WERI-Rb-1 (cell line): Measurements from ENCODE around the gene PFKL.
A peak's percentile ranks its signal among the peaks of the same experiment; 100 is the strongest.

Source experiments
- DNase-seq: peaks from one replicate; pipeline ENCODE4 v3.0.0-alpha.2; 2020
- H3K27ac ChIP-seq: fragments of 250-450 bp; sonication (Bioruptor Pico); 2 replicates; pipeline ENCODE4 v1.5.1; 2020; ENCODE audit warnings: mild to moderate bottlenecking, moderate library complexity
- H3K27me3 ChIP-seq: fragments of 250-450 bp; sonication (Bioruptor Pico); 2 replicates; pipeline ENCODE4 v1.5.1; 2021; ENCODE audit warnings: mild to moderate bottlenecking, low read depth, moderate library complexity; ENCODE audit not compliant: insufficient read depth, severe bottlenecking
- H3K36me3 ChIP-seq: fragments of 250-450 bp; sonication (Bioruptor Pico); 2 replicates; pipeline ENCODE4 v1.5.1; 2020; ENCODE audit warnings: mild to moderate bottlenecking, moderate library complexity
- H3K4me3 ChIP-seq: 2 replicates; pipeline ENCODE4 v1.5.1; 2011; ENCODE audit warnings: low read depth, mild to moderate bottlenecking, control low read depth, low read length
- H3K9me3 ChIP-seq: fragments of 250-450 bp; sonication (Bioruptor Pico); 2 replicates; pipeline ENCODE4 v1.5.1; 2021; ENCODE audit warnings: mild to moderate bottlenecking, moderate library complexity; ENCODE audit not compliant: severe bottlenecking
- TF ChIP-seq, protein P1 (sequence below): IDR thresholded peaks from 2 replicates; pipeline ENCODE4 v1.5.1; 2011; ENCODE audit warnings: low read depth, mild to moderate bottlenecking, control low read depth, inconsistent platforms, low read length

The PFKL gene

DNA sequence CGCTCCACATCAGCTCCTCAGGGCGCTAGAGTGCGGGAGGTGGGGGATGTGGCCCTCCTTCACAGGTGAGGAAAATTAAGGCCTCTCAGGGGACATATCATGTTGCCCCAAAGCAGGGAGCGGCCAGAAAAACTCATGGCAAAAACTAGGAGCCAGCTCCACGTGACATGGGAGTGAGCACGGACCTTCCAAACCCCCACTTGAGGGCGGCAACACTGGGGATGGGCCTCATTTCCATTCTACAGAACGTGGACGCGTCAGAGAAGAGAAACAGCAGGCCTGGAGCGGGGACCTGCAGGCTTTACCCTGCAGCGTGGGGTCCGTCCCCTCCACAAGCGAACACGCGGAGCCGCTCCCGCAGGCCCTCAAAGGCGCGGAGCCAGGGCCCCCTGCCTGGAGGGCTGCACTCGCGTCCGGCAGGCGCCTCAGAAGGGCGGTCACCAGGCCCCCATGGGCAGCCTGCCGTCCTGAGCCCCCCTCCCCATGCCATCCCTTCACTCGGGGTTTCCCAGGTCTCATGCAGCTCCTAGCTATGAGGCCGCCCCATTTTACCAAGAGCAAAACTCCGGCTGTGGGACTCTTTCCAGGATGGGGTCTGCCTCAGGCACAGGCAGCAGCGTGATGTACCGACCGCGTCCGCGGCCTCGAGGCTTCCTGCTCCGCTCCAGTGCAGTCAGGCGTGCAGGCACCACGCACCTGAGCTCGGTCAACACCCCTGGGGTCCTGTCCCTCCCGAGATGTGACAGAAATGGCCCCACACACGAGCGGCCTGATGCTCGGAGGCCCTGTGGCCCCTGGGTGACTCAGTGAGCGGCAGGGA lies 33.9 kb downstream of the PFKL start:
- Histone ChIP-seq H3K27me3 (no peaks in the 10 kb centered on the region), H3K4me3 (no peak overlapping the region), H3K9me3 (no peaks in the 10 kb centered on the region), H3K36me3 (peaks cover 9% of the 10 kb centered on the region), H3K27ac (no peak overlapping the region)
- DNase-seq: no peak
- TF ChIP-seq, protein P1, sequence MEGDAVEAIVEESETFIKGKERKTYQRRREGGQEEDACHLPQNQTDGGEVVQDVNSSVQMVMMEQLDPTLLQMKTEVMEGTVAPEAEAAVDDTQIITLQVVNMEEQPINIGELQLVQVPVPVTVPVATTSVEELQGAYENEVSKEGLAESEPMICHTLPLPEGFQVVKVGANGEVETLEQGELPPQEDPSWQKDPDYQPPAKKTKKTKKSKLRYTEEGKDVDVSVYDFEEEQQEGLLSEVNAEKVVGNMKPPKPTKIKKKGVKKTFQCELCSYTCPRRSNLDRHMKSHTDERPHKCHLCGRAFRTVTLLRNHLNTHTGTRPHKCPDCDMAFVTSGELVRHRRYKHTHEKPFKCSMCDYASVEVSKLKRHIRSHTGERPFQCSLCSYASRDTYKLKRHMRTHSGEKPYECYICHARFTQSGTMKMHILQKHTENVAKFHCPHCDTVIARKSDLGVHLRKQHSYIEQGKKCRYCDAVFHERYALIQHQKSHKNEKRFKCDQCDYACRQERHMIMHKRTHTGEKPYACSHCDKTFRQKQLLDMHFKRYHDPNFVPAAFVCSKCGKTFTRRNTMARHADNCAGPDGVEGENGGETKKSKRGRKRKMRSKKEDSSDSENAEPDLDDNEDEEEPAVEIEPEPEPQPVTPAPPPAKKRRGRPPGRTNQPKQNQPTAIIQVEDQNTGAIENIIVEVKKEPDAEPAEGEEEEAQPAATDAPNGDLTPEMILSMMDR: no peak

DNA sequence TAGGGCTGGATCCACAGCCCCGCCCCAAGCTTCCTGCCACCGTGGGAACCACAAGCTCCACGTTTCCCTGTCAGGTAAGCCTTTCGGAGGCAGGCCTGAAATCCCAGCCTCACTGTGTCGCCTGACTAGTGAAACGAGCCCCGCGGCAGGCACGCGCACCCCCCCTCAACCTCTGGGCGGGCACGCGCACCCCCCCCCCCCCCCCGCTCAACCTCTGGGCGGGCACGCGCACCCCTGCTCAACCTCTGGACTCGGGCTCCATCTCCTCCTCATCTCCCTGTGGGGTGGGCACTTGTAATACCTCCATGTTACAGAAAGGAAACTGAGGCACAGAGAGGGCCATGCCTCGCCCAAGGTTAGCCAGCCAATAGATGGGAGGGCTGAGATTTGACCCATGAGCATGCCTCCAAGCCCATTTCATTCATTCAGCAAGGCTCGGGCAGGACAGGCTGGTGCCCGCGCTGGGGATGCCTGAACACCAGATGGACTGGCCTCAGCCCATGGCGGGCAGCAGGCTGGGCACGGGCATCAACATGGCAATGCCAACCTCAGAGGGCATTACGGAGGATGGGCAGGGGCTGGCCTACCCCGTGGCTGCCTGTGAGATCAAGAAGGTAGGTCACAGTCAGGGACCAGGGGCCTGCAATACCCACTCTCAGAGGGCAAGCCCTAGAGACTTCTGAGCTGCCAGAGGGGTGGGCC lies 34.6 kb downstream of the PFKL start:
- no peak overlapping the region for H3K4me3 ChIP-seq
- H3K27ac ChIP-seq: no peak overlapping the region
- TF ChIP-seq, protein P1: no peak
- H3K27me3 ChIP-seq: no peaks in the 10 kb centered on the region
- no peaks in the 10 kb centered on the region for H3K9me3 ChIP-seq
- H3K36me3 ChIP-seq: peaks cover 9% of the 10 kb centered on the region
- no peak for DNase-seq

DNA sequence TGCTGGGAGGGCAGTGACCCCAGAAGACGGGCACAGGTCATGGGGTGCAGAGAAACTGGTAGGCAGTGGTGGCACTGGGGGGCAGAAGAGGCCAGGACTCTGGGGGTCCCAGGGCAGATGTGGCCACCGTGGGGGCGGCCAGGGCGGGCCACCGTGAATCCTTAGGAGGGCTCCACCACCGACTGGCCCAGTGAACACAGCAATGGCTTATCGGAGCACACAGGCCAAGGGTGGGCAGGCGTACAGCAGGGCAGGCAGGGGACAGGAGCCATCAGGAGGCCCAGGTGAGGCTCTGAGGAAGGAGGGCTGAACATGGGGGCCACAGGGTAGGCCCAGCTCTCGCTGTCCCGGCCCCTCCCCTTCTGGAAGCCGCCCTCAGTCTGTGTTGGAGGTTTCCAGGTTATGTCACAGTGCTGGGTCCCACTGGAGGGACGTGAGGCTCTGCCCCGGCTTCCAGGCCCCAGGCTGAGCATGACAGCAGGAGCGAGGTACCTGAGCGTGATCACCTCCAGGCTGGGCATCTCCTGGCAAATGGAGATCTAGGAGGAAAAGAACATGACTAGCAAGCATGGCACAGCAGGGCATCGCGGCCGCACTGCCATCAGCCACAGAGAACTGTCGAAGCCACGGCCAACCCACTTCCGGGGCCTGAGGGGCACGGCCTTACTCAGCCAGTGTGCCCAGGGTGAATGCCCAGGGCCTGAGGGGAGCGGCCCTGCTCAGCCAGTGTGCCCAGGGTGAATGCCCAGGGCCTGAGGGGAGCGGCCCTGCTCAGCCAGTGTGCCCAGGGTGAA lies 35.6 kb downstream of the PFKL start:
- TF ChIP-seq, protein P1: no peak

DNA sequence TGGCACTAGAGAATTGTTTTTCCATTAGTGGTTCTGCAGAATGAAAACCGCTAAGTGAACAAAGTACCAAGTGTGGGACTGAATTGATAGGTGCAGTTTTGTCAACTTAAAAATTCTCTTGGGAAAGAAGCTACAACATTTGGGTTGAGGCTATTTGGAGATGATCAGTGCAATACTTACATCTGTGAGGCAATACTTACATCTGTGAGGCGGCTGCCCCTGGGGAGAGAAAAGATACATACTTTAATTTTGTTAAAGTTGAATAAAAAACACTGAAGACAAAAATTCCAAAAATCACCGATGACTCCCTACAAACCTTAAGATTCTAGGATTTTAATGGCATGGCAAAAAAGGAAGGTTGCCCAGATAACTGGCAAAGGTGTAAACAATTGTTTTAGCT lies 37.6 kb downstream of the PFKL start:
- Histone ChIP-seq H3K4me3 (no peak overlapping the region), H3K27me3 (no peaks in the 10 kb centered on the region), H3K27ac (no peak overlapping the region), H3K9me3 (no peaks in the 10 kb centered on the region), H3K36me3 (peaks cover 9% of the 10 kb centered on the region)
- no peak for DNase-seq
- TF ChIP-seq, protein P1: no peak

More for the DNA sequence above, 35.6 kb downstream of the PFKL start:
- Histone ChIP-seq H3K27ac (no peak overlapping the region), H3K27me3 (no peaks in the 10 kb centered on the region), H3K36me3 (peaks cover 9% of the 10 kb centered on the region), H3K4me3 (no peak overlapping the region), H3K9me3 (no peaks in the 10 kb centered on the region)
- no peak for DNase-seq

DNA sequence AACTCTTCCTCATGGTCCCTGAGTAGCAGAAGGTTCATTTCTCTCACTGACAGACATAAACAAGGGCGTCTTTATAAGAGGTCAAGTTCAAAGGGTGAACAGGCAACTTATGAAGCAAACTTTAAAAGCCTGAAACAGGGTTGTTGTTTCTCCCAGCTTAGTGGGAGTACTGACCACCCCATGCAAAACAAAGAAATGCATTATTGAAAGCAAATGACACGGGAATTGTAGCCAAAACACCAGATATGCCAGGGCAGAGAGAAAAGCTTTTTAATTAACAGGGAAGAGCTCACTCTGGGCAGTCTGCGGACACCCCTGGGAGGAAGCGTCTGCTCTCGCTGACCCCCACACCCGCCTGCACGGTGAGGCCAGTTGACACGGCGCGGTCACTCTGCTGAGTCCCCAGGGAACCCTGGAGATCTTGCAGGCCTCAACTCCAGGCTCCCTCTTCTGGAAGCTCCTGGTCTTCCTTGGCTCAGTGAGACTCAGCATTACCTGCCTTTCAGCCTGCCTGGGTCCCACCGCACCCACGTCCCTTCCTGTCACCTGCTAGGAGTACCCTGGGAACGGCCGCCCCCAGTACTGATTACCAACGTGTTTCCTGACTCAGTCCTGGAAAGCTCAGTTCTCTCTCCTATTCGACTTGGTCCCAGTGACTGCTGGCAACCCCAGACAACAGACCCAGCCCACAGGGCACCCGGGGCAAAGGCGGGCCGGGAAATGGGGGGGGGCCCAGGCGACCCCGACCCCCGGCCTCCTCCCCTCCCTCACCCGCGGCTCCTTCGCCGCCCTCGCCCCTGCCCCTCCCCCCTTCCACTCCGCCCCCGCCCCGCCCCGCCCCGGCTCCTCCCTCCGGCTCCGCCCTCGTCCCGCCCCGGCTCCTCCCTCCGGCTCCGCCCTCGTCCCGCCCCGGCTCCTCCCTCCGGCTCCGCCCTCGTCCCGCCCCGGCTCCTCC lies 38.4 kb downstream of the PFKL start:
- Histone ChIP-seq H3K4me3 (peak overlapping the region; percentile 45), H3K36me3 (peaks cover 9% of the 10 kb centered on the region)

More for the DNA sequence above, 38.4 kb downstream of the PFKL start:
- Histone ChIP-seq H3K9me3 (no peaks in the 10 kb centered on the region), H3K27ac (peak overlapping the region; percentile 45), H3K27me3 (no peaks in the 10 kb centered on the region)
- TF ChIP-seq, protein P1: peak; percentile 70
- DNase-seq: peak; percentile 82
